Effector memory CD4-positive, alpha-beta T cell (primary cell): ENCODE results near the gene ARHGAP26.

ENCODE experiments used
- DNase-seq, 3 donors: peaks; one replicate each; pipeline ENCODE4 v3.0.0-alpha.2; 2020
- H3K27ac ChIP-seq: 2 replicates; pipeline ENCODE4 v1.7.0; 2013; ENCODE audit warnings: mild to moderate bottlenecking, low read length, moderate library complexity; ENCODE audit not compliant: insufficient read depth, poor library complexity, severe bottlenecking
- H3K27me3 ChIP-seq: replicated peaks from 2 replicates; pipeline ENCODE4 v1.7.0; 2013; ENCODE audit warnings: mild to moderate bottlenecking, low read length; ENCODE audit not compliant: insufficient read depth, control insufficient read depth, poor library complexity, severe bottlenecking
- H3K36me3 ChIP-seq: 2 replicates; pipeline ENCODE4 v1.7.0; 2013; ENCODE audit warnings: mild to moderate bottlenecking, low read length, moderate library complexity; ENCODE audit not compliant: control insufficient read depth, insufficient read depth
- H3K4me1 ChIP-seq: 2 replicates; pipeline ENCODE4 v1.7.0; 2013; ENCODE audit warnings: low read length, mild to moderate bottlenecking; ENCODE audit not compliant: control insufficient read depth, insufficient read depth, poor library complexity, severe bottlenecking
- H3K4me3 ChIP-seq: 2 replicates; pipeline ENCODE4 v1.7.0; 2013; ENCODE audit warnings: low read length, low read depth, mild to moderate bottlenecking; ENCODE audit not compliant: insufficient read depth, poor library complexity, severe bottlenecking
- H3K9me3 ChIP-seq: 2 replicates; pipeline ENCODE4 v1.7.0; 2013; ENCODE audit warnings: mild to moderate bottlenecking, low read length, moderate library complexity; ENCODE audit not compliant: control insufficient read depth

The ARHGAP26 gene

DNA sequence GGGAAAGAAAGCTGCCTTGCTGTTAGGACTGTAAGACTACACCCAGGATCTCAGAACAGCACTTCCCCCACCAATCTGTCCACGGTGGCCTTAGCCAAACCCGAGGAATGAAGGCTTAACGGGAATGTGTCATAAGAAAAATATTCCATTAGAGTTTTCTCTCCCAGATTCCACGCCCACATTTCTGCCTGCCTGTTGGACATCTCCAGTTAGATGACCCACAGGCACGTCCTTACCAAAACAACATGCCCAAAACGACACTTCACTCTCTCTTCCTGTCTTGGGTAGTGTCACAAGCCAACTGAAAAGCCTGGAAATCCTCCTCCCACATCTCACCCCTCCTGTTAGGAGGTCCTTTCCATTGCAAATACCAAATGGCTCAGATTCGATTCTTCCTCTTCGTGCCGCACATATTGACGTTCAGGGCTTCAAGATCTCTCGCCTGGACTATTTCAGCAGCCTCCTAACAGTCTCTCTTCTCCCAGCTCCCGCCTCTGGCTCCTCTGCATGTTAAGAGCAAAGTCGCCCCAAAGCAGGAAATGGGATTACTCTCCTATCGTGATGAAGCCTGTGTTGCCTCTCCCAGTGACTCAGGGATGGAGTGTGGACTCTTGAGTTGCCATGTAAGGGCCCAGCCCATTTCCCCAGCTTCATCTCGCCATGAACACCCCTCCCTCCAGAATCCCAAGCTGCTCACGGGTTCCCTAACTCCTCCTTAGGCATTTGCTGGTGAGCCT lies 474.0 kb downstream of the ARHGAP26 start:
- no peak for DNase-seq
- Histone ChIP-seq H3K27me3 (no peaks in the 10 kb centered on the region), H3K27ac (no peak overlapping the region), H3K9me3 (no peaks in the 10 kb centered on the region), H3K4me3 (no peak overlapping the region), H3K36me3 (no peaks in the 10 kb centered on the region), H3K4me1 (no peaks in the 10 kb centered on the region)

DNA sequence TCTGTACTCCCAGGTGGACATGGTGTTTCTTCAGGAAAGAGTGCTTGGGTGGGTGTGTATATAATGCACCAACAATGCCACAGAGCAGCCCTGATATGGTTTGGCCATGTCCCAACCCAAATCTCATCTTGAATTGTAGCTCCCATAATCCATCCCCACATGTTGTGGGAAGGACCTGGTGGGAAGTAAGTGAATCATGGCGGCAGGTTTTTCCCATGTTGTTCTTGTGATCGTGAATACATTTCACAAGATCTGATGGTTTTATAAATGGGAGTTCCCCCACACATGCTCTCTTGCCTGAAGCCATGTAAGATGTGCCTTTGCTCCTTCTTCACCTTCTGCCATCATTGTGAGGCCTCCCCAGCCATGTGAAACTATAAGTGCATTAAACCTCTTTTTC lies 474.8 kb downstream of the ARHGAP26 start:
- Histone ChIP-seq H3K27me3 (no peaks in the 10 kb centered on the region), H3K9me3 (no peaks in the 10 kb centered on the region), H3K4me1 (no peaks in the 10 kb centered on the region), H3K36me3 (no peaks in the 10 kb centered on the region), H3K4me3 (no peak overlapping the region), H3K27ac (no peak overlapping the region)
- DNase-seq: no peak

DNA sequence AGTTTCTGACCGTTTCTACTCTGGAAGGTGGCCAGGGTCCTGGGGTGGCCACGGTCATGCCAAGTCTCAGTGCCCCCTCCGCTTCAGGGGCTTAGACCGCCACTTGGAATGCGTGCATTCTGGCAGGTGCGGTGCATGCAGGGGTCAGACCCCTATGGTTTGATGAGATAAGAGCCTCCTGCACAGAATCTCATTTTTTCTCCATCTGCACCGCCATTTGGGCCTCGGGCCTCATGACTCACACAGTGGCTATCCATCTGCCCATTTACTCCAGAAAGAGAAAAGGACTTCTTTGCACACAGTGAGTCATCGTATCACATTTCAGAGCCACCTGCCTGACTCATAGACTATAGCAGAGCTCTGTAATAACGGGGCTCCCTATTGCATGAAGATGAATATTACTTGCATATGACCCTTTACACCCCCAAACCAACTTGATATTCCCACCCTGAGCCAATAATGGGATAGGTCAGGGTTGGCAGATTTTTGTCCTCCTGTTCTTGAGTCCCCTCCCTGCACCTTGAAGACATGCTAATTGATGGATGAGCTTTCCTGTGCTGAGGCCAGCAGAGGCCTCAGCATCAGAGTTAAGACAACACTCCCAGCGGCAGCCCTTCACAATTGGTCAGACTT lies 475.9 kb downstream of the ARHGAP26 start:
- H3K4me3 ChIP-seq: no peak overlapping the region
- H3K9me3 ChIP-seq: no peaks in the 10 kb centered on the region
- no peak for DNase-seq
- H3K27ac ChIP-seq: no peak overlapping the region
- no peaks in the 10 kb centered on the region for H3K27me3 ChIP-seq
- no peaks in the 10 kb centered on the region for H3K4me1 ChIP-seq
- no peaks in the 10 kb centered on the region for H3K36me3 ChIP-seq

DNA sequence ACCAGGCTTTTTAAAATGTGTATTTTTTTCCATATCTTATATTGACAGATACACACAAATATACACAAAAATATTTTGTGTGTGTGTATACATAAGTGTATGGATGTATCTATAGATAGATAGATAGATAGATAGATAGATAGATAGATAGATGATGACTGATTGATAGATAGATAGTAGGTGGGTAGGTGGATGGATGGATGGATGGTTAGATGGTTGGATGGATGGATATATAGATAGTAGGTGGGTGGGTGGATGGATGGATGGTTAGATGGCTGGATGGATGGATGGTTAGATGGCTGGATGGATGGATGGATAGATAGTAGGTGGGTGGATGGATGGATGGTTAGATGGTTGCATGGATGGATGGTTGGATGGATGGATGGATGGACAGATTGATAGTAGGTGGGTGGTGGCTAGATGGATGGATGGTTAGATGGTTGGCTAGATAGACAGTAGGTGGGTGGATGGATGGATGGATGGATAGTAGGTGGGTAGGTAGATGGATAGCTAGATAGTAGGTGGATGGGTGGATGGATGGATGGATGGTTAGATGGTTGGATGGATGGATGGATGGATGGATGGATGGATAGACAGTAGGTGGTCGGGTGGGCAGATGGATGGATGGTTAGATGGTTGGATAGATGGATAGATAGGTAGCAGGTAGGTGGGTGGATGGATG lies 477.1 kb downstream of the ARHGAP26 start:
- DNase-seq: no peak
- Histone ChIP-seq H3K36me3 (no peaks in the 10 kb centered on the region), H3K9me3 (no peaks in the 10 kb centered on the region), H3K27ac (no peak overlapping the region), H3K4me3 (no peak overlapping the region), H3K27me3 (no peaks in the 10 kb centered on the region), H3K4me1 (no peaks in the 10 kb centered on the region)

DNA sequence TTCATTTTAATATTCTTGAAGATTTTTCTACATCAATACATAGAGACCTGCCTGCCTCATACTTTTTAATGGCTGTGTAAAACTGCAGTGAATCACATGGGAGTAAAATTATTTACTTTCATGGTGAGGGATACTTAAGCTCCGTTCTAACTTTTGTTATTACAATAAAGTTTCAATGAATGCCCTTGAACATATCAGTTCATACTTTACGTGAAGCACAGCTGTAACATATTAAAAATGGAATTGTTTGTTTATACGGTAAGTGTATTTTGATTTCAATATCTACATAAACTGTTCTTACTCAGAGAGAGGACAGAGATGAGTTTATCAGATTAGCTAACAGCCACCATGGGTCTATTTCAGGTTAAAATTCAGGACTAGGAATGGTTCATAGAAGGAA lies 478.2 kb downstream of the ARHGAP26 start:
- H3K36me3 ChIP-seq: no peaks in the 10 kb centered on the region
- H3K4me3 ChIP-seq: no peak overlapping the region
- no peak for DNase-seq
- H3K27ac ChIP-seq: no peak overlapping the region
- H3K9me3 ChIP-seq: no peaks in the 10 kb centered on the region
- H3K27me3 ChIP-seq: no peaks in the 10 kb centered on the region
- no peaks in the 10 kb centered on the region for H3K4me1 ChIP-seq

GRCh38 chr5:143248822-143249579 lies 478.8 kb downstream of the ARHGAP26 start:
- no peak for DNase-seq
- Histone ChIP-seq H3K27ac (no peak overlapping the region), H3K27me3 (no peaks in the 10 kb centered on the region), H3K36me3 (no peaks in the 10 kb centered on the region), H3K4me1 (no peaks in the 10 kb centered on the region), H3K4me3 (no peak overlapping the region), H3K9me3 (no peaks in the 10 kb centered on the region)

GRCh38 chr5:143249851-143250250 lies 479.7 kb downstream of the ARHGAP26 start:
- Histone ChIP-seq H3K9me3 (no peaks in the 10 kb centered on the region), H3K36me3 (no peaks in the 10 kb centered on the region), H3K27ac (no peak overlapping the region), H3K27me3 (no peaks in the 10 kb centered on the region), H3K4me3 (no peak overlapping the region), H3K4me1 (no peaks in the 10 kb centered on the region)
- DNase-seq: no peak

DNA sequence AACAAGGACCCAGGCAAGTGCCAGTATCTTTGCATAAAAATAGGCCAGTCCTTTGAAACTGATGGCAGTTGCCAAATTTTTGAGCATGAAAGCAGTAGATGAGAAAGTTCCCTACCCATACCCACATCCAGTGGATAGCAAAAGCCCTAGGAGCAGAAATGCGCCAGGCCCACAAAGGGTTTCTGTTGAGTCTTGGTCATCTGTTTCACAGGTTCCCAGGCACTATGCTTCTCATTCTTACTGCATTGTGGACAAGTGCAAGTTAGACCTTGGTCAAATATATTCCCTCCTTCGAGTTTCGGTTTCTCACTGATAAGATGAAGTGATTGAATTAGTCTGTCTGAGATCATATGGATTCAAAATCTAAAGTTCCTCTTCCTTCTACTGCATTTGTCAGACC lies 481.0 kb downstream of the ARHGAP26 start:
- no peaks in the 10 kb centered on the region for H3K27me3 ChIP-seq
- DNase-seq: no peak
- H3K36me3 ChIP-seq: no peaks in the 10 kb centered on the region
- no peak overlapping the region for H3K27ac ChIP-seq
- H3K4me1 ChIP-seq: no peaks in the 10 kb centered on the region
- H3K9me3 ChIP-seq: no peaks in the 10 kb centered on the region
- H3K4me3 ChIP-seq: no peak overlapping the region

GRCh38 chr5:143251946-143252345 lies 481.8 kb downstream of the ARHGAP26 start:
- Histone ChIP-seq H3K4me1 (no peaks in the 10 kb centered on the region), H3K27ac (no peak overlapping the region), H3K9me3 (no peaks in the 10 kb centered on the region), H3K4me3 (no peak overlapping the region), H3K36me3 (no peaks in the 10 kb centered on the region), H3K27me3 (no peaks in the 10 kb centered on the region)
- DNase-seq: no peak
